GM18858 (cell line): ENCODE results near the gene SORCS1.

Experiments
- ATAC-seq: cut with Tn5 transposase; IDR thresholded peaks from one replicate; pipeline ENCODE4 v1.9.1; 2021; ENCODE audit not compliant: unreplicated experiment

Gene SORCS1

DNA sequence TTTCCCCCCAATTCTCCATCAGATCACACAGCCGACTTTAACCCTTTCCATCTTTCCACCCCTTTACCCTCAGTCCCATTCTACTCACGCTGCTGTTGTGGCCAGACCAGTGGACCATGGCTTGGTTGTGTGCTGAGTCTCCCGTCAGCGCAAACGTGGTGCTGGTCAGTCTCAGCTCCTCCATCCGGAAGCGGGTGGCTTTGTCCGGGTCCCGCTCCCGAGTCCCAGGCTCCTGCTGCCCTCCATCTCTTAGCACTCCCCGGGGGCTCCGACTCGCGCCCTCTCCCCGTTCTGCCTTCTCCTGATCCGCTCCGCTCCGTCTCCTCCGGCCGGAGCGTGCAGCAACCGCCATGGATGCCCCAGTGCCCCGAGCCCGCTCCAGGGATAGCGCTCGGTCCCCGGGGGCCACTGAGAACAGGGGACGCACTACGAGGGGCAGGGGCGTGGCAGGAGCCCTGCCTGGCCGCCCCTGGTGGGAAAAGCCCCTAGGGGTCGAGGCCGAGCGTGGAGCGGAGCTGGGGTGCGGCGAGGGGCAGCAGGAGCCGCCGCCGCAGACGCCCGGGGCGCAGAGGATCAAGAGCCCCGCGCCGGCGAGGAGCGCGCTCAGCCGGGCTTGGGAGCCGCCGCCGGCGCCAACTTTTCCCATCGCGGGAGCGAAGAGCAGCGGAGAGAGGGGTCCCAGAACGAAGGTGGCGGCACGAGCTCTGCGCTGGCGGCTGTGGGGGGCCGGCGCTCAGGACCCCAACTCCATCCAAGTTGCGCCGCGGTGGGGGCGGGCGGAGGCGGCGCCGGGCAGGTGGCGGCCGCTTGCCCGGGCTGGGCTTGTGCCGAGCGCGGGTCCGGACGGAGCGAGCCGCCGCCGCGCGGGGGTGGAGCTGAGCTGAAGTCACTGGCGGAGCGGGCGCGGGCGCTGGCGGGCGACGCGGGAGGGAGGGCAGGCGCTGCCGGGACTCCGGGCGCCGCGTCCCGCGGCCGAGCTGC is at the start of gene SORCS1:
Gene SORCS1 (minus strand): TSS at position 826 of the 981 bp plus-strand sequence.
- ATAC-seq, result no peak

DNA sequence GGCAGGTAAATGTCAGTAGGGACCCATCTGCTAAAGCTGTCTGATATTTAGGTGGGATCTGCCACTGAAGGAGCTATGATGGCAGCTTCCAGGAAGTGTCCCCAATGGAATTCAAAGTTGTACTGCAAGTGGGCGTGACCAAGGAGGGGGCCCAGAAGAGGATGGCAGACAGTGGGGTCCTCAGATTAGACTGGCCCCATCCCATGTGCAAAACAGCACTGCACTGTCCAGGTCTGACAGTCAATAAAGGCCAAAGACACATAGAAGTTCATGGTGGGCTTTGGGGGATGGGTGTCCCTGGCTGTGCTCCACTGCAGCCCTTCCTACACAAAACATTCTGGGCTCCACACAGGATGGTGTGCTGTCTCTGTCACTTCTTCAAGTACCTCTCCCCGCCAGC is 49.8 kb upstream of the SORCS1 start:
- ATAC-seq, result no peak

DNA sequence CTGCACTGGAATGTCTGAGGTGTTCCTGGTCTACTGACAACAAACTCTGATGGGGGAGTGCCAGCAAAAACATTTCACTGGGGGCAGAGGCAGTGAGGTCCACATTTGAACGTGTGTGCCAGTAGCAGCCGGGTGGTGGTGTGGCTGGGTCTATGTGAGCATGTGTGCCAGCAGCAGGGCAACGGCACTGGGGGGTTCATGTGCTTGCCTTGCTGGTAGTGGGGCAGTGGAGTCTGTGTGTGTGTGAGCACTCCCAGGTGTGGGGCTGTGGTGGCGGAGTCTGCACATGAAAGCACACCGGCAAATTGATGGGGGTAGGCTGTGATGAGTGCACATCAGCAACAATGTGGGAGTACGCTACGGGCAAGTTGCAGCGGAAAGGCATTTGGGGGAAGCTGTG is 49.4 kb upstream of the SORCS1 start:
- no peak for ATAC-seq

DNA sequence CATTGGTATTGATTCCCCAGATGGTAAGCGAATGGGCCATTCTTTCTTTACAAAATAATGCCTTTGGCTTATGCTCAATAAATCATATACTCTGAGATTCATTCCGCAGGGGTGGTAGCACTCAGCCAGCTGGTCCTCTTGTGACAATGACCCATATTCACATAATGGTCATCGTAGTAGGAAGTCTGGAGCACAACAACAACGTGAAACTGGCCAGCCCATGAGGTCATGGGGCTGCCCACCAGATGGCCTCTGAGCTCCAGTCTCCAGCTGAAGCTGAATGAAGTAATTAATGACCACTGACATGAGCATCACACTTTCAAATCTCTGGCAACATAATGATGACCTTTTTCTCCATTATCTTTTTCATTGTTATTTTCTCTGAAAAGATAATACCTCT is 42.3 kb upstream of the SORCS1 start:
- no peak for ATAC-seq

DNA sequence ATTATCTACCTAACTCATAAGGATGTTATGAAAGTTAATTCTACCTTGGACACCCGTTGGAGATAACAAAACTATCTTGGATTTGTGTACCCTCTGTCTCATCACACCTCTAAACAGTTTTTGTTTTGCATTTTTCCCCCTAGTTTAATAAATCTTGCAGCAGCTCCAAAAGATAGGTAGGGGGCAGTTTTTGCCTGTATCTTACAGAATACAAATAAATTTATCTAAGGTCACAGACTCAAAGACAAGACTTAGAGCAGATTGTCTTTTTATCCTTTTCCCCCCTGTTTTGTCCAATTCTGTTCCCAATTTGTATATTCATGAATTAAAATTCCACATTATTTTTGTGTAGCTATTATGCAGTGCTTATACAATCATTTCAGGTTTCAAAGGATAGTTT is 5.0 kb upstream of the SORCS1 start:
- no peak for ATAC-seq

DNA sequence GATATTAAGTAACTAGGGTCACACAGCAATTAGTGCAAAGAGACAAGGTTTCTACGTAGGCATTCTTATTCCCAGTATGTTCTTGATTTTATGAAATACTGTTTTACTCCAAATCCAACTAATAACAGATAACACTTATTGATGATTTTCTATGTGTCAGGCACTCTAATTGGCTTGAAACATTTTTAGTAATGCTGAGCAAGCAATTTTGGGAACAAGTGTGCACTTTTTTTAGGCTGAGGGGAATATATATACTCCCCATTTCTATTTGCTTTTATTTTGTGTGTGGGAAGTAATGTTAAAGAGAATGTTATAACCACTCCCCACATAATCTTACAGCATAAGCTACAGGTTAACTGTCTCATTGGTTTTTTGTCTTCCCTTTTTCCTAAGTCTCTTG is 4.2 kb upstream of the SORCS1 start:
- no peak for ATAC-seq

DNA sequence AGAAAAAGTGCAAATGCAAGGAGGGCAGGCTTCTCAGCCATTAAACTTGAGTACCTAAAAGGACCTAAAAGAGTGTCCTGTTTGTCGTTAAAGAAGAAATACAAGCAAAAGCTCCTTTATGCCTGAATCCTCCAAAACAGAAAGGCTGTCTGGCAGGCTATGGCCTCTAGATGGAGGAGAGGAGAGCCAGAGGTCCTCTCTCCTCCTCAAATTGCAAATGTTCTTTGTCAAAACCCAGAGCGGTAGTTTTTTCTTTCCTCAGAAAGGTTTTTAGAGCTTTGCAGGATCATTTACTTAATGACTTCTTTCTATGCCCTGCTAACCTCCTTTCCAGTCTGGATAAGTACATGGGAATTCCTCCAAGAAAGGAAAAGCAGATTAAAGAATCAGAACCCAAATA is 1.9 kb upstream of the SORCS1 start:
- no peak for ATAC-seq

DNA sequence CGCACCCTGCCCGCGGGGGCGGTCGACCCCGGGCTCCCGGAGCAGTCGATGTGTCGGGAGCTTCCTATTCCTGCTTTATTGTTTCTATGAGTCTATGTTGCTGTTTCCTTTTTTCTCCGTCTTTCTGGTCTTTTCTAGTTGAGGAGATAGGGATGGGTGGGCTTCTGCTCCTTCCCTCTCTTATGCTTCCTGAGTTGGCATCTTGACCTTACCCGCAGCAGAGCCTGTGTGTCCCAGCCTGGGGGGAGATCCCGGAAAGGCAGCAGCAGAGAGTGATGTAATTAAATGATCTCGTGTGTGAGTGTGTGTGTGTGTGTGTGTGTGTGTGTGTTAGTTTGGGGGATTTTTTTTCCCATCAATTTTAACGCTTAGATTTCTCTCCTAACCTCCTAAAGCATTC is 486 bp upstream of the SORCS1 start:
- ATAC-seq, result no peak

DNA sequence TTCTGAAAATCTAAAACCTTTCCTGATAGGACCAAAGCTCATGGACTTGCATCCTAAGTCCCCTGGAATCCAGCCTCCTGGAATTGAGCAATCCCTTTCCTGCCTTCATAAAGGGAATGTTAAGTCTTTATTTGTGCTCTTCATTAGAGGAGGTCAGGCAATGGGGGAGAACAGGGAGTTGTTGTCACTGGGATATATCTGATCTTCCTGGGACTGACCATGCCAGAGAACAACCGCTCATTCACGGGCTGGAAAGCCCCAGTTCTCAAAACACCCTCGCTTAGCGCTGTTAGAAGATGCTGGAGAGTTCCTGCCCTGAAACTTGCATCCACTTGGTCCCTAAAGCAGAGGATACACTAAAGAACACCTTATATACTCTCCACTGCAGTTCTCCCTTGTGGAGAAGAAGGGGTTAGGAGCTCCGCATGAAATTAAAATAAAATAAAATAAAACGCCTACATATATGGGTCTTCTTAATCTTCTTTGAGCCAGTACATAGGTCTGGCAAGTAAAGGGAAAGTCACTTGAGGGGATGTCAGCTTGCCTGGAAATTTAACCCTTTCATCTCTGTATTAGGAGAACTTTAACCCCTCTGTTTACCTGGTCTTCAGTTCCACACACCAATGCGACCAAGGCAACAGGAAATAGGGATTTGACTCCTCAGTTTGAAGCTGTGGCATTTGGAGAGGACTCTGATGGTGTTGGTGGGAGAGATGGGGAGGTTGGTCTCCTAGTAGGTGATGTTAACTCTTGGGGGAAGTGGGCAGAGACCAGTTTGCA is 1.2 kb downstream of the SORCS1 start:
- ATAC-seq, result no peak

DNA sequence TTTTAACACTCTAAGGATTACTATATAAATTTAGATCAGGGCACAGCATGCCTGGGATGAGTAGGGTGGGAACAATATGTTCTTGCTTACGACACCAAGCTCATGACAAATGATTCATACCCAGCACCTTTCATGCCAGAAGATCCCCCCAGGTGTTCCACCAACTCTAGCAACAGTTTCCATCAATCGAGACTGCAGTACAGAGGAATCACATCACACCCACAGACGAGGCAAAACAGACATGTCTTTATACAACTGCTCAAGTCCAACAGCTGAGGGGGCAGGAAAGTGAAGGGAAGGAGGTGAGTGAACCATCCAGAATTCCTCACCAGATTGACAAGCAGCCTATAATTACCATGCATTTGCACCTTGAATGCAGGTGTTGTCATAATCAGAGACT is 3.6 kb downstream of the SORCS1 start:
- no peak for ATAC-seq

DNA sequence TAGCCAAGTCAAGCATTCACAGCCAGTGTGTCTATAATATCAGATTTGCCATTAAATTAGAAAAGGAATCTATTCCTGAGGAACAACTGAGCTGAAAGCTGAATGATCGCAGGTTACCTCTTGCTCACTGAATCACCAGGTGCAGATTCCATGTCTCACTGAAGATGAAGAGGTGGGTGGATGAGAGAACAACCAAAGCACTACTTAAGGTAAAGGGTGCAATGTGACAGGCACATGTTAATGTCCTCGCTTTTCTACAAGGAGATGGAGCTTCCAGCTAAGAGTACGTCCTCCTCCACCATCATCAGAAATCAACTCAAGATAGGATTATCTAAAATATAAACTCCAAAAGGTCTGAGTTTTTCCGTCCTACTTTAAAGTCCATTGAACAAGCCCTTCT is 4.6 kb downstream of the SORCS1 start:
- ATAC-seq, result no peak

DNA sequence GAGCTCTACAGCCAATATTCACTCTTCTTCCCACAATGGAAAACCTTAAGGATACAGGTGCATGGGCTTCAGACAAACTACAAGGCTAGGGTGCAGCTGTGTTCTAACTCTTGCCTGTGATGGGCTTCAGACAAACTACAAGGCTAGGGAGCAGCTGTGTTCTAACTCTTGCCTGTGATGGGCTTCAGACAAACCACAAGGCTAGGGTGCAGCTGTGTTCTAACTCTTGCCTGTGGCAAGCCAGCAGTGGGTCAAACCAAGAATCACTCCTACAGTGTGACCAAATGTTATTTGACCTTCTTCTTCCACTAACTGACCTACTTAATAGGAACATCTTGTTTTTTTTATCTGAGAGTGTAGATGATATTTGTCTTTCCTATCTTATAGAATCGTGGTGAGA is 7.4 kb downstream of the SORCS1 start:
- no peak for ATAC-seq

DNA sequence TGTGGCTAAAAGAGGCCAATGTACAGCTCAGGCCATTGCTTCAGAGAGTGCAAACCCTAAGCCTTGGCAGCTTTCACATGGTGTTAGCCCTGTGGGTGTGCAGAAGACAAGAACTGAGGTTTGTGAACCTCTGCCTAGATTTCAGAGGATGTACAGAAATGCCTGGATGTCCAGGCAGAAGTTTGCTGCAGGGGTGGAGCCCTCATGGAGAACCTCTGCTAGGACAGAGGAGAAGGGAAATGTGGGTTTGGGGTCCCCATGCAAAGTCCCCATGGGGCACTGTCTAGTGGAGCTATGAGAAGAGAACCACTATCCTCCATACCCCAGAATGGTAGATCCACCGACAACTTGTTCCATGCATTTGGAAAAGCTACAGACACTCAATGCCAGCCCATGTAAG is 12.4 kb downstream of the SORCS1 start:
- ATAC-seq, result no peak

DNA sequence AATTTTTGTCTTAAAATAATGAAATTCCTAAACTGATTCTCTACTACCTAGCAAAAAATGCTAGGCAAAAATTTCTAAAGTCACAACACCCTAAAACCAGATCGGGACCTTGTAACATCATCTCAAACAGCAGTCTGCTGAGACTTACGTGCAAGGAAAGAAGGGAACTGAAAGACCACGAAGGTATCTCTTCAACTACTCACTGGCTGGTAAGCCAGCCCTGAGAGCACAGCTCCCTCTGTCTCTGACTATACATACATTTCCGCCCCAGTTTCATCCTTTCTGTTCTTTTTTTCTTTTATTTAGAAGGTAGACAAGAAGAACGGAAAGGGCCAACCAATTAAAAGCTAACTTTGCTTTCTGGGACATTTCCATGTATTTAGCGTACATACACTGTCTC is 15.6 kb downstream of the SORCS1 start:
- ATAC-seq, result no peak

DNA sequence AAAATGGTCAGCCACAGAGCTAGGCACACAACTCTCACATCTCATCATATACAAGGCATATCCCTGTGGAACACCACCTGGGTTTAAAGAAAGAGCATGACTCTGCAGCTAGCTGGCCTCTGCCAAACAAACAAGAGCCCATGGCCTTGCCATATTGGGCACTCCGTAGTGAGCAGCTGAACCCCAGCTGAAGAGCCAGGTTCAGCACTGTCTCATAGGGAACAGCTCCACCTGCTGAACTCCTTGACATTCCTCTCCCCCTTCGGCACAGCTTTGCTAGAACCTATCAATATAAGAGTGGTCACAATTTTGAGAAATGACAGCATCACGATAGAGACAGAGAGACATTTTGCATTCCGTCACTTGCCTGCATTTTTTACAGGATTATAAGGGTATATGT is 20.0 kb downstream of the SORCS1 start:
- no peak for ATAC-seq

DNA sequence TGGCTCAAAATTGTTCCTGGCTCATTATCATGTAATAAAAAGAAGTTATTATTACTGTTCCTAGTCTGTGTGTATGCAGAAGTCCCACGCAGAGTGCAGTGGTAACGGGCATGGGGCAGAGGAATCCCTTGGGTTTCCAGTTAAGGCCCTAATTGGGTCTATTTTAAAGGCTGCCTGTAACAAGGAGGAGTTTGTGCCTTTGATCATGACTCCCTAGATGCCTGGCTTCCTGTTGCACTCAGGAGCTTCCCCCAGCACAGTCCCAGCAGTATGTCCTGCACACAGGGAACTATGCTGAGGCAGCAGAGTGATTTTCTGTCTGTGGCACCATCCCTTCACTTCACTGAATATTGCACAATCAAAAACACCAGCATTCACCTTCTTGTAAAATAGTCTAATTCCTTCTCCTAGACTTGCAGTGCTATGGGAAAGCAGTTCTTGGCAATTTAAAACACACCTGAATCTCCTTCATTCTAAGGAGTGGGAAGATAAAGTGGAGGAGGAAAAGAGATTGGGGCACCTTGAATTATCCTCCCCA is 22.9 kb downstream of the SORCS1 start:
- no peak for ATAC-seq

DNA sequence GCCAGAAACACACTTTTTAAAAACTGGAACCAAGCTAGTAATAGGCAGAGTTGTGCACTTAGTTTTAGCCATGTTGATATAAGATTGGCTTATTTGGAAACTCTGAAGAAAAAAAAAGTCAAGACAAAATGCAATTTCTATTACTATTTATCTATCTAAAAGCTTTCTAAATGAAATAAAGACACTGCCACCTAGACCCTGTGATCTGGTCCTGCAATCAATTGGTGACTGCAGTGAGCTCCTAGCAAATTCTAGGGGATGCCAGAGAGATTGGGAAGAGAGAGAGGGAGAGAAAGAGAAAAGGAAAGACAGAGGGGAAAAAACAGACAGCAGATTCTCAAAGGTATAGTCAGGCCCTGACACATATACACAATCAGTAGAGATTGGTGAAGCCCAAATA is 25.3 kb downstream of the SORCS1 start:
- no peak for ATAC-seq

DNA sequence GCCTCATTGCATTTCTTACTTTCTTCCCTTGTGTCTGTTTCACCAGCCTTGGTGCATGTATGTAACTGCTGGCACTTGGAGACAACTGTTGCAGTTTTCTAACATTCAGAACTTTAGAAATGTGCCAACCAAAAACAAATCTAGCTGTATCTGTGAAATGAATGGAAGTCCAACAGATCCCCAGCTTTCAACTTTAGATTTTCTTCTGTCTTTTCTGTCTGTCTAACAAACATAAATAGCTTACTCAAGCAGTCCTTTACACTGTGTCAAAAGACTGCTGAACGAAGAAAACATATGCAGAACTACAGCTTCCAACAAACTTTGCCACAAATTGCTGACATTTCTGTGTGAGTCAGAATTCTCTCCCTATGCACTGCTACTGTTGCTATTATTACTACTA is 30.9 kb downstream of the SORCS1 start:
- ATAC-seq, result no peak

DNA sequence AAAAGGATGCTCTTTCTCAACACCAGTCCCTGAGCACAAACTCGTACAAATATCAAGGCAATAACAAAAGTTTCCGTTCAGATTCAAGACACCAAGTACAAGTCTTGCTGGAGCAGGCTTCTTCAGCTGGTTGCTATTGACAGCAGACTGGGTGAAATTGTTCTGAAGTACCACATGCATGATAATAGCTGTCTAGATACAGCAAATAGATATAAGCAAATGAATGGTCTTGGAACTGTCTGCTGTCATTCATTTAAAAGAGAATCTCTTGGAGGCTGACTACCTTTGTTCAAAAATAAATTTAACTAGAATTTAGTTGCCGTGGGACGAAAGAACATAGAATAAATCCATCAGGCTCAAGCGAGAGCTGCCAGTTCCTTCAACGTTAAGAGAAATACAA is 35.5 kb downstream of the SORCS1 start:
- ATAC-seq, result no peak

DNA sequence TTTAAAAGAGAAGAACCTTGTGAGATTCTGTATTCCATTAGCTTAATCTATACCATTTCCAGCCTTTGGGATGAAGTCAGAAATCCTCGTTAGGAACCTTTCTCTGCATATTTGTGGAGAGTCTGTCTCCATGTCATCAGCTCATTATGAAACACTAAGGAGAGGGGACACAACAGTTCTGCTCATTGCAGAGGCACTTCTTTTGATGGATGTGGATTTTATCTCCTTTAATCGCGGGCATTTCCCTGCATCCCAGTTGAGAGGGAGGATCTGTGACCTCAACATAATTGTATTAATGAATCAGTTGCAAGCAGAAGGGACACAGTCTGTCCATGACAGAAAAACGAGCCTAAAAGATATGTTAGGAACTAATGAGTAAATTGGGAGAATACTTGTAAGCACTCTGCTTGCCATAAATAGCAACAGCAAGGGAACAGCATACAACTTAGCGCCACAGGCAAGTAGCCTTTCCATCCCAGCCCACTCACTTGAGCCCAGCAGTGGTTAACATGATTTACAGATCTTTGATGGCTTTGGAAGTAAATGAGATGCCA is 37.9 kb downstream of the SORCS1 start:
- ATAC-seq, result no peak

DNA sequence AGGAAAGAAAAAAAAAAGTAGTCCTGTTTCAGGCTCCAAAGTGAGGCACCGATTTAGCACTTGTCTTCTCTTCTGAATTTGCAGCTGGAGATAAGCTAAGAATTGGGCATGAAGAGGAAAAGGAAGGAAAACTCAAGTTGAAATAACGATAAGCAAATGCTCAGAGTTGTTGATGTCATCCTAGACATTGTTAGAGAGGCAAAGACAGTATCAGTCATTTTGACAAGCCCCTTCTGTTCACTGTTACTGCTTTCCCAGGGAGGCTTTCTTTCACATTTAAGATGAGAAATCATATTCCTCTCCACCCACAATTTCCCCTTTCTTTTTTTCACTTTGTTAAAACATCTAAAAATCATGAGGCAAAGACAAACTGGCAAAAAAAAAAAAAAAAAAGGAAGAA is 41.8 kb downstream of the SORCS1 start:
- no peak for ATAC-seq

DNA sequence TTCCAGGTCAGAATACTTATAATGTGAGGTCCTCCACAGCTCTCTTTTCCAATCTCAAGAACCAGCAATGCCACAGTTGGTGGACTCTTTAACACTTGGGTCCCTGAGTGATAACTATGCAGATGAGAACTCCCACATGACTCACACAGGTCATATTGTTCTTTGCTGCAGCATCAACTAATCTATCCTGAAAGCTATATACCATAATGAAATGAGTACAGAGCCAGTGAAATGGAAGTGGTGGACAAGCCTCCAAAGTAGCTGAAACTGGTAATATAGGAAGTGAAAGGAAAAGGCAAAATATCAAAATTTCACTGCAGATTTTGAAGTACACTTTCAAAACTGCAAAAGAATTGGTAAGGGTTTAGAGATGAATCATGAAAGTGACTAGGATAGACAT is 45.6 kb downstream of the SORCS1 start:
- peak; percentile 72 for ATAC-seq
